ENCODE data around the gene YPEL5. TPM values are rescaled to one million over a fixed set of nuclear protein-coding genes. Genes with fewer than 3 reads are reported as not detected.

The YPEL5 gene
- total RNA-seq, 1 donor from 2014 or later: 57.4 TPM

DNA sequence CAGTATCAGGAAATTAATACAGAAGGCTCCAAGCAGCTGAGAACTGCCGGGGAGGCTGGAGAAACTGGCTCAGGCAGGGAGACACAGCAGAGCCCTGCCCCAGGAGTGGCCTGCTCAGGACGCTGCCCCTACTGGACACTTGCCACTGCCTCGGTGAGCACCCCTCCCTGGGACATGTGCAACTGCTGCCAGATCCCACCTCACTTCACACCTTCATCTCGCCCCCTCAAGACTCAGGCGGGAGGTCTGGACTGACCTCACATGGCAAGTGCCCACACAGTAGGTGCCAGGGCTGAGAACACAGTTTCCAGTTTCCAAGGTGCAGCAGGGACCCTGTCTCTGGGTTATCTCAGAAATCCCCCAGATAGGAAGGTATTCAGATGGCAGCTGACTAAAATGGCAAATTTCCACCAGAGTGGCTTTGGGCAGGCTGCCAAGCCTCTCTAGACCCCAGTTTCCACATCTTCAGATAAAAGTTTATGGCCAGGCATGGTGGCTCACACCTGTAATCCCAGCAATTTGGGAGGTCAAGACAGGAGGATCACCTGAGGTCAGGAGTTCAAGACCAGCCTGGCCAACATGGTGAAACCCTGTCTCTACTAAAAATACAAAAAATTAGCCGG is 50.9 kb downstream of the YPEL5 start:
- ATAC-seq (ENCODE audit: low read depth) (no peak), DNase-seq (no peak)
- TF ChIP-seq, protein P1, sequence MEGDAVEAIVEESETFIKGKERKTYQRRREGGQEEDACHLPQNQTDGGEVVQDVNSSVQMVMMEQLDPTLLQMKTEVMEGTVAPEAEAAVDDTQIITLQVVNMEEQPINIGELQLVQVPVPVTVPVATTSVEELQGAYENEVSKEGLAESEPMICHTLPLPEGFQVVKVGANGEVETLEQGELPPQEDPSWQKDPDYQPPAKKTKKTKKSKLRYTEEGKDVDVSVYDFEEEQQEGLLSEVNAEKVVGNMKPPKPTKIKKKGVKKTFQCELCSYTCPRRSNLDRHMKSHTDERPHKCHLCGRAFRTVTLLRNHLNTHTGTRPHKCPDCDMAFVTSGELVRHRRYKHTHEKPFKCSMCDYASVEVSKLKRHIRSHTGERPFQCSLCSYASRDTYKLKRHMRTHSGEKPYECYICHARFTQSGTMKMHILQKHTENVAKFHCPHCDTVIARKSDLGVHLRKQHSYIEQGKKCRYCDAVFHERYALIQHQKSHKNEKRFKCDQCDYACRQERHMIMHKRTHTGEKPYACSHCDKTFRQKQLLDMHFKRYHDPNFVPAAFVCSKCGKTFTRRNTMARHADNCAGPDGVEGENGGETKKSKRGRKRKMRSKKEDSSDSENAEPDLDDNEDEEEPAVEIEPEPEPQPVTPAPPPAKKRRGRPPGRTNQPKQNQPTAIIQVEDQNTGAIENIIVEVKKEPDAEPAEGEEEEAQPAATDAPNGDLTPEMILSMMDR (IDR thresholded peaks at IDR 0.05): no peak
- no peak overlapping the region for H3K4me3 Mint-ChIP-seq
- no peaks in the 10 kb centered on the region for H3K4me1 Mint-ChIP-seq
- intact Hi-C loops (cut with micrococcal nuclease): no loop called here
- H3K9me3 Mint-ChIP-seq: no peaks in the 10 kb centered on the region
- no peaks in the 10 kb centered on the region for H3K36me3 Mint-ChIP-seq (ENCODE audit: low read depth)
- POLR2A ChIA-PET: no interaction called here
- CTCF ChIA-PET: no interaction called here
- H3K27ac Mint-ChIP-seq: no peak overlapping the region
- no peaks in the 10 kb centered on the region for H3K27me3 Mint-ChIP-seq

DNA sequence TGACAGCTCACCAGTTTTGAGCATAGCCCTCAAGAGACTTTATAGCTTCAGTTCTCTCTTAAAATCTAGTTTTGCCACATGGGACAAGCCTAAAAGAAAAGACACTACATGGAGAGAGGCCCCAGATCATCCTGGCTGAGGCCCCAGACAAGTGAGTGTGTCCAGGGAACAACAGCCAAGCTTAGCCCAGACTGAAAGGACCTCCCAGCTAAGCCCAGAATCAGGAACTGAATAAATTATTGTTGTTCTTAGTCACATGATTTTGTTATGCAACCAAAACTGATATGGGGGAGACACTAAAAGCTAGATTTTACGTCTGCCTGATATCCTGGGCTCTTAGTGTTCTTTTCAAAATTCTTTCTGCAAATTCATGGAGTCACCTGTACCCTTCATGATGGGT is 55.2 kb downstream of the YPEL5 start:
- POLR2A ChIA-PET: no interaction called here
- ATAC-seq (ENCODE audit: low read depth) (no peak), DNase-seq (no peak)
- CTCF ChIA-PET: interaction anchor here (1.2 to 1.3 kb wide), 2 partner anchors 37 to 510 kb away, joined by 6 read pairs; no protein-coding TSS in a partner anchor
- H3K27ac Mint-ChIP-seq: no peak overlapping the region
- no peak overlapping the region for H3K4me3 Mint-ChIP-seq
- H3K9me3 Mint-ChIP-seq: no peaks in the 10 kb centered on the region
- H3K4me1 Mint-ChIP-seq: no peaks in the 10 kb centered on the region
- TF ChIP-seq, protein P1 (IDR thresholded peaks at IDR 0.05): no peak
- H3K27me3 Mint-ChIP-seq: no peaks in the 10 kb centered on the region
- intact Hi-C loops (cut with micrococcal nuclease): no loop called here
- H3K36me3 Mint-ChIP-seq (ENCODE audit: low read depth): no peaks in the 10 kb centered on the region

DNA sequence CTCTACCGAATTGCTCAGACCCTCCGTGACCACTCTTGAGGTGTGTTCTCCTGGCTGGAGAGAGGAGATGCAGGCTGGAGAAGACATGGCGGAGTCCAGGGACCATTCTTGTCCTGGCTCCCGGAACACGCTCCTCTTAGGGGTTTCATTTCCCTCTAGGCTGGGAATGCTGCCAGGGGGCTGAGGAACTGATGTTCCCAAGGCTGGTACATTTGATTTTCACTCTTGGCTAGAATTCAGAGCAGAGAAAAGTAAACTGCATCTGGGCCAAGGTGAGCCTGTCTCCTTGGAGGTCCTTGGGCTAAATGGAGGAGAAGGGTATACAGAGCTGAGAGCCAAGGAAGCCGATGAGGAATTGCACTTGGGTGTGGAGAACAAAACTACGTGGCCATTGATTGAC is 56.3 kb downstream of the YPEL5 start:
- no peaks in the 10 kb centered on the region for H3K9me3 Mint-ChIP-seq
- H3K36me3 Mint-ChIP-seq (ENCODE audit: low read depth): no peaks in the 10 kb centered on the region
- H3K27ac Mint-ChIP-seq: no peak overlapping the region
- DNase-seq (no peak), ATAC-seq (ENCODE audit: low read depth) (no peak)
- ChIA-PET POLR2A (no interaction called here), CTCF (interaction anchor here (2.0 to 12.3 kb wide), 3 partner anchors 38 to 506 kb away, joined by 6 to 275 read pairs (median 14); no protein-coding TSS in a partner anchor)
- no peaks in the 10 kb centered on the region for H3K4me1 Mint-ChIP-seq
- no peak overlapping the region for H3K4me3 Mint-ChIP-seq
- TF ChIP-seq, protein P1 (IDR thresholded peaks at IDR 0.05): no peak
- H3K27me3 Mint-ChIP-seq: no peaks in the 10 kb centered on the region
- intact Hi-C loops (cut with micrococcal nuclease): no loop called here

DNA sequence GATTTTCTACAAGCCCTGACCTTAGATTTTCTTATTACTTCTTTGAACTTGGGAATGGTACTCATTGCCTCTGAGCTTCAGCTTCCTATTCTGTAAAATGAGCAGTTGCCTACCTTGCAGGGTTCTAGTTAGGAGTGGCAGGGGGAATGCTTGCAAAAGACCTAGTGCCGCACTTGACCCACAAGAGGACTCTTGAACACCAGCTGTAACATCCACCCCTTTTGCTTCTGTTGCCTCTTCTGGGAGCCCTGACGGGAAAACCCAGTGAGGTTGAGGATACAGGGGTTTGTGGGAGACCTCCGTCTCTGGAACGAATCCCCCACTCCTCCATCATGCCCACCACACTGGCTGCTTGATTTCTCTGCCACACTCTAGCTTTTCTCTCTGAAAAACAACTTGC is 57.5 kb downstream of the YPEL5 start:
- Mint-ChIP-seq H3K4me1 (peaks cover 10% of the 10 kb centered on the region), H3K27me3 (no peaks in the 10 kb centered on the region), H3K36me3 (ENCODE audit: low read depth) (no peaks in the 10 kb centered on the region), H3K27ac (no peak overlapping the region), H3K9me3 (no peaks in the 10 kb centered on the region), H3K4me3 (no peak overlapping the region)
- ChIA-PET CTCF (interaction anchor here (2.0 to 12.3 kb wide), 3 partner anchors 39 to 505 kb away, joined by 6 to 275 read pairs (median 14); no protein-coding TSS in a partner anchor), POLR2A (no interaction called here)
- no peak for ATAC-seq (ENCODE audit: low read depth)
- DNase-seq: no peak
- TF ChIP-seq, protein P1 (IDR thresholded peaks at IDR 0.05): no peak
- intact Hi-C loops (cut with micrococcal nuclease): no loop called here

DNA sequence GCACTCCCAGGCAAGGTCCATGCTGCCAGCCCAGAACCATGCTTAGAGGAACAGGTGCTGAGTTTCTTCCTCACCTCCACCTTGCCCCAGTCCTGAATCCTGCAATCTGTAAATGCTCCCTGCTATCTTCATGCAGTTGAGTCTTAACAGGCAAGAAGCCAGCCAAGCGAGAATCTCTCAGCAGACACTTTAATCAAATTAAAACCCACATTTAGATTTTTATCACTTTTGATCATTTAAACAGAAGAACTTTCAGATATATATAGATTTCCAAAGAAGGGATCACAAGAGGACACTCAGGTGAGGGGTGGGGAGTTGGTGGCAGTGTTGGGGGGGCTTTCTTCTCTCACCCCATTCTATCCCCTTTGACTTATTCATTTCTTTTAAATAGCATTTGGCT is 58.6 kb downstream of the YPEL5 start:
- TF ChIP-seq, protein P1 (IDR thresholded peaks at IDR 0.05): no peak
- Mint-ChIP-seq H3K27ac (no peak overlapping the region), H3K9me3 (no peaks in the 10 kb centered on the region), H3K27me3 (no peaks in the 10 kb centered on the region), H3K36me3 (ENCODE audit: low read depth) (no peaks in the 10 kb centered on the region), H3K4me3 (no peak overlapping the region), H3K4me1 (peaks cover 18% of the 10 kb centered on the region)
- no peak for DNase-seq
- ChIA-PET CTCF (interaction anchor here (2.8 to 12.3 kb wide), 2 partner anchors 41 to 504 kb away, joined by 14 to 275 read pairs; no protein-coding TSS in a partner anchor), POLR2A (no interaction called here)
- no peak for ATAC-seq (ENCODE audit: low read depth)
- intact Hi-C loops (cut with micrococcal nuclease): loop anchor here (5.0 kb wide), 1 partner anchor 377 kb away; no protein-coding TSS in a partner anchor
